ENCODE data around the gene BLVRA.
"Not testable (repeated sequence)": the region's sequence is repeated elsewhere in the genome, so short reads cannot be mapped to it uniquely, and the experiment has no call there.

BLVRA gene

GRCh38 chr7:43810195-43810941 is 51.9 kb downstream of the BLVRA start:
- DNase-seq, result peak; percentile 57
- not testable (repeated sequence) for ATAC-seq

GRCh38 chr7:43815373-43815772 is 56.9 kb downstream of the BLVRA start:
- ATAC-seq, result no peak

GRCh38 chr7:43816046-43816797 is 57.7 kb downstream of the BLVRA start:
- not testable (repeated sequence) for ATAC-seq, DNase-seq

More at GRCh38 chr7:43815373-43815772, 56.9 kb downstream of the BLVRA start:
- no peak for DNase-seq

GRCh38 chr7:43823425-43823824 is 64.9 kb downstream of the BLVRA start:
- ATAC-seq, DNase-seq: not testable (repeated sequence)

- DNase-seq (no peak), ATAC-seq (no peak)
Observed at GRCh38 chr7:43823941-43824340, 65.5 kb downstream of the BLVRA start.

- not testable (repeated sequence) for ATAC-seq, DNase-seq
Observed at GRCh38 chr7:43824513-43824912, 66.0 kb downstream of the BLVRA start.

- peak; percentile 36 for ATAC-seq
- DNase-seq, result no peak
Observed at GRCh38 chr7:43824963-43825362, 66.5 kb downstream of the BLVRA start.

- ATAC-seq, result no peak
Observed at GRCh38 chr7:43825391-43825808, 66.9 kb downstream of the BLVRA start.

GRCh38 chr7:43830917-43831316 is 72.4 kb downstream of the BLVRA start:
- not testable (repeated sequence) for ATAC-seq

More at GRCh38 chr7:43825391-43825808, 66.9 kb downstream of the BLVRA start:
- DNase-seq, result no peak

GRCh38 chr7:43834463-43835251 is 76.2 kb downstream of the BLVRA start:
- DNase-seq (peak; percentile 27), ATAC-seq (peak; percentile 52)

More at GRCh38 chr7:43830917-43831316, 72.4 kb downstream of the BLVRA start:
- not testable (repeated sequence) for DNase-seq

- ATAC-seq (no peak), DNase-seq (no peak)
Observed at GRCh38 chr7:43838201-43838658, 79.8 kb downstream of the BLVRA start.

- ATAC-seq (no peak), DNase-seq (no peak)
Observed at GRCh38 chr7:43843296-43843695, 84.8 kb downstream of the BLVRA start.

GRCh38 chr7:43844257-43844656 is 85.8 kb downstream of the BLVRA start:
- ATAC-seq, result peak; percentile 61
- DNase-seq, result no peak

- DNase-seq, result no peak
- ATAC-seq, result peak; percentile 46
Observed at GRCh38 chr7:43844662-43845061, 86.2 kb downstream of the BLVRA start.

GRCh38 chr7:43847496-43847895 is 89.0 kb downstream of the BLVRA start:
- ATAC-seq (no peak), DNase-seq (no peak)

- DNase-seq (no peak), ATAC-seq (no peak)
Observed at GRCh38 chr7:43849047-43849446, 90.6 kb downstream of the BLVRA start.

GRCh38 chr7:43850348-43851116 is 92.1 kb downstream of the BLVRA start:
- ATAC-seq (no peak), DNase-seq (no peak)

GRCh38 chr7:43851805-43852204 is 93.3 kb downstream of the BLVRA start:
- DNase-seq (no peak), ATAC-seq (no peak)

GRCh38 chr7:43855176-43855575 is 96.7 kb downstream of the BLVRA start:
- ATAC-seq (no peak), DNase-seq (no peak)

- DNase-seq (no peak), ATAC-seq (no peak)
Observed at GRCh38 chr7:43856316-43856715, 97.8 kb downstream of the BLVRA start.
